Measurements from ENCODE around the gene HACD3. TPM values are rescaled to one million over a fixed set of nuclear protein-coding genes. Genes with fewer than 3 reads are reported as not detected.

HACD3 gene
- total and polyA plus RNA-seq, 2 donors from 2014 or later: 52.1 to 89.3 TPM

DNA sequence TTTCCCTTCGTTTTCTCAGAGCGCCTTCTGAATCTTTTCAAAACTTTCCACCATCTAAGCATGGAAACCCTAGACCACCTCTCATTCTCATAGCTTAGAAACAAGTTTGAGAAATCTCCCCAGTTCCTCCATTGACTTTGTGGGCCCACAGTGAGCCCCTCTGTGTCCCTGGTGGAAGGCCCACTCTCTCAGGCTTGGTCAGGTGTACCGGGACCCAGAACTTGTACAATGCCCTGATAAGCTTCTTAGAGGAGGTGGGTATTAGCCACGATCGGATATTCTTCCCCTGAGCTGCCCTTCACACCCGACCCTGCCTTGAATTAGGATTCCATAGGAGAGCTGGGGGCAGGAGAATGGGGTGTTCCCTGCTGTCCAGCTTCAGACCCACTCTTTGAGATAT, 91.4 kb downstream of the HACD3 start, which contains the start of gene SLC24A1:
Gene SLC24A1 (plus strand): TSS at position 301 of the 400 bp plus-strand sequence. CDS start 2,143 bp downstream, outside the sequence.
- H3K36me3 ChIP-seq (ENCODE audit: control insufficient read depth in 2 of 3, insufficient read depth in 3 of 3, low read length in 3 of 3): peaks cover 2 to 18% (median 11%) of the 10 kb centered on the region in 3 donors
- H3K27ac ChIP-seq (ENCODE audit: low read depth in 2 of 2, low read length in 2 of 2): no peak within 1 kb of the TSS
- FAIRE-seq (no peak), DNase-seq (no peak)
- intact Hi-C loops (cut with DNase I): no loop called here
- TF ChIP-seq, protein P1, sequence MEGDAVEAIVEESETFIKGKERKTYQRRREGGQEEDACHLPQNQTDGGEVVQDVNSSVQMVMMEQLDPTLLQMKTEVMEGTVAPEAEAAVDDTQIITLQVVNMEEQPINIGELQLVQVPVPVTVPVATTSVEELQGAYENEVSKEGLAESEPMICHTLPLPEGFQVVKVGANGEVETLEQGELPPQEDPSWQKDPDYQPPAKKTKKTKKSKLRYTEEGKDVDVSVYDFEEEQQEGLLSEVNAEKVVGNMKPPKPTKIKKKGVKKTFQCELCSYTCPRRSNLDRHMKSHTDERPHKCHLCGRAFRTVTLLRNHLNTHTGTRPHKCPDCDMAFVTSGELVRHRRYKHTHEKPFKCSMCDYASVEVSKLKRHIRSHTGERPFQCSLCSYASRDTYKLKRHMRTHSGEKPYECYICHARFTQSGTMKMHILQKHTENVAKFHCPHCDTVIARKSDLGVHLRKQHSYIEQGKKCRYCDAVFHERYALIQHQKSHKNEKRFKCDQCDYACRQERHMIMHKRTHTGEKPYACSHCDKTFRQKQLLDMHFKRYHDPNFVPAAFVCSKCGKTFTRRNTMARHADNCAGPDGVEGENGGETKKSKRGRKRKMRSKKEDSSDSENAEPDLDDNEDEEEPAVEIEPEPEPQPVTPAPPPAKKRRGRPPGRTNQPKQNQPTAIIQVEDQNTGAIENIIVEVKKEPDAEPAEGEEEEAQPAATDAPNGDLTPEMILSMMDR (IDR thresholded peaks at IDR 0.05; ENCODE audit: borderline replicate concordance, extremely low read depth, insufficient read depth): no peak
- H3K27me3 ChIP-seq (ENCODE audit: control insufficient read depth, insufficient read depth, low read length): no peaks in the 10 kb centered on the region
- no peaks in the 10 kb centered on the region for H3K9me3 ChIP-seq (ENCODE audit: control insufficient read depth in 2 of 3, insufficient read depth in 1 of 3, low read length in 3 of 3)
- H3K4me1 ChIP-seq (ENCODE audit: control insufficient read depth in 2 of 3, insufficient read depth in 2 of 3, low read depth in 1 of 3, low read length in 3 of 3): no peaks in the 10 kb centered on the region
- H3K9ac ChIP-seq (ENCODE audit: low read length in 3 of 3): no peak within 1 kb of the TSS
- no peak within 1 kb of the TSS for H3K4me3 ChIP-seq (ENCODE audit: low read length in 3 of 3)

DNA sequence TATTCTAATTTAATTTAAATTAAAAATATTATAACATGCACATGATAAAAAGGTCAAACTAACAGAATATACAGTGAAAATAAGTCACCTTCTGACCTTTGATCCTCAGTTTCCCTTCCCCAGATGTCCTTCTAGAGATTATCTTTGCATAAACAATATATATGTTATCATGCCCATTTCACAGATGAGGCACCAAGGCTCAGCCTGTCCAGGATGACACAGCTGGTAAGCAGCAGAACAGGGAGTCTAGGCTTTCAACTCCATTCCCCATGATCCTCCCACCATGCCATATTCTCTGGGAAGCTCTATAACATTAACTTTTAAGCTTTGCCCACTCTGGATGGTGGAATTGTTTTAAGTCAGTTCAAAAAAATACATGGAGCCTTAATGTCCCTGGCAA, 92.8 kb downstream of the HACD3 start:
- Histone ChIP-seq H3K9me3 (ENCODE audit: control insufficient read depth in 2 of 3, insufficient read depth in 1 of 3, low read length in 3 of 3) (no peaks in the 10 kb centered on the region), H3K9ac (ENCODE audit: low read length in 3 of 3) (no peak overlapping the region), H3K4me3 (ENCODE audit: low read length in 3 of 3) (no peak overlapping the region), H3K4me1 (ENCODE audit: control insufficient read depth in 2 of 3, insufficient read depth in 2 of 3, low read depth in 1 of 3, low read length in 3 of 3) (no peaks in the 10 kb centered on the region), H3K36me3 (ENCODE audit: control insufficient read depth in 2 of 3, insufficient read depth in 3 of 3, low read length in 3 of 3) (peaks cover 2 to 18% (median 11%) of the 10 kb centered on the region in 3 donors), H3K27me3 (ENCODE audit: control insufficient read depth, insufficient read depth, low read length) (no peaks in the 10 kb centered on the region), H3K27ac (ENCODE audit: low read depth in 2 of 2, low read length in 2 of 2) (no peak overlapping the region)
- intact Hi-C loops (cut with DNase I): no loop called here
- FAIRE-seq (no peak), DNase-seq (no peak)
- TF ChIP-seq, protein P1 (IDR thresholded peaks at IDR 0.05; ENCODE audit: borderline replicate concordance, extremely low read depth, insufficient read depth): no peak

DNA sequence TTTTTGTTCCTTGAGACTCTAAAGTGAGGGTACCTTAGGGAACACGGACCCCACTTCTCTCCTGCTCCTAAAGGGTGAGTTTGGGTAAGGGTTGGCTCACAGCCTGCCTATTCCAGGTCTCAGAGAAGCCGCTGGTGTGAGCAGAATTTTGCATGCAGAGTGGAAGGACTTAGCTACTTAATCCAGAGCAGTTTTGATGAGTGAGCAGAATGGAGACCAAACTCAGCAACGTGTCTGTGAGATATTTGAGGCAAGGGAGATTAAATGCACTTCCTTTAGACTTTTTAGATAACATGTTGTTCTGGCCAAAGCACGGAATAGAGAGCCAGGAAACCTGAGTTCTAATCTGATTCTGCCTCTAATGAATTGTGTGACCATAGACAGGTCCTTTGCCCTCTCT, 96.6 kb downstream of the HACD3 start:
- H3K36me3 ChIP-seq (ENCODE audit: control insufficient read depth in 2 of 3, insufficient read depth in 3 of 3, low read length in 3 of 3): peaks cover 2 to 18% (median 11%) of the 10 kb centered on the region in 3 donors
- FAIRE-seq (no peak), DNase-seq (no peak)
- no peak overlapping the region for H3K9ac ChIP-seq (ENCODE audit: low read length in 3 of 3)
- H3K4me1 ChIP-seq (ENCODE audit: control insufficient read depth in 2 of 3, insufficient read depth in 2 of 3, low read depth in 1 of 3, low read length in 3 of 3): no peaks in the 10 kb centered on the region
- no peaks in the 10 kb centered on the region for H3K9me3 ChIP-seq (ENCODE audit: control insufficient read depth in 2 of 3, insufficient read depth in 1 of 3, low read length in 3 of 3)
- no peaks in the 10 kb centered on the region for H3K27me3 ChIP-seq (ENCODE audit: control insufficient read depth, insufficient read depth, low read length)
- H3K4me3 ChIP-seq (ENCODE audit: low read length in 3 of 3): no peak overlapping the region
- TF ChIP-seq, protein P1 (IDR thresholded peaks at IDR 0.05; ENCODE audit: borderline replicate concordance, extremely low read depth, insufficient read depth): no peak
- H3K27ac ChIP-seq (ENCODE audit: low read depth in 2 of 2, low read length in 2 of 2): no peak overlapping the region
- intact Hi-C loops (cut with DNase I): no loop called here

Other genes with a start within 250 kb of the HACD3 start
- gene PARP16, start 243.6 kb upstream of the HACD3 start, total RNA-seq: 7.8 TPM
- 7.0 TPM for gene PARP16, start 243.6 kb upstream of the HACD3 start, polyA plus RNA-seq (ENCODE audit: insufficient read depth, low read depth, low replicate concordance)
- gene RNU5A-1, start 234.4 kb upstream of the HACD3 start, total RNA-seq: not detected
- gene RNU5A-1, start 234.4 kb upstream of the HACD3 start, polyA plus RNA-seq (ENCODE audit: insufficient read depth, low read depth, low replicate concordance): not detected
- 54.0 TPM for gene RNU5B-1, start 225.8 kb upstream of the HACD3 start, total RNA-seq
- not detected for gene RNU5B-1, start 225.8 kb upstream of the HACD3 start, polyA plus RNA-seq (ENCODE audit: insufficient read depth, low read depth, low replicate concordance)
- gene IGDCC3, start 152.5 kb upstream of the HACD3 start, total RNA-seq: 0.22 TPM
- gene IGDCC3, start 152.5 kb upstream of the HACD3 start, polyA plus RNA-seq (ENCODE audit: insufficient read depth, low read depth, low replicate concordance): 0.49 TPM
- 4.3 TPM for gene IGDCC4, start 107.5 kb upstream of the HACD3 start, total RNA-seq
- 0.17 TPM for gene IGDCC4, start 107.5 kb upstream of the HACD3 start, polyA plus RNA-seq (ENCODE audit: insufficient read depth, low read depth, low replicate concordance)
- gene DPP8, start 12.8 kb upstream of the HACD3 start, total RNA-seq: 38.6 TPM
- 8.2 TPM for gene DPP8, start 12.8 kb upstream of the HACD3 start, polyA plus RNA-seq (ENCODE audit: insufficient read depth, low read depth, low replicate concordance)
- 37.1 TPM for gene INTS14, start 80.7 kb downstream of the HACD3 start, total RNA-seq
- gene INTS14, start 80.7 kb downstream of the HACD3 start, polyA plus RNA-seq (ENCODE audit: insufficient read depth, low read depth, low replicate concordance): 27.8 TPM
- 18.9 TPM for gene SLC24A1, start 91.5 kb downstream of the HACD3 start, total RNA-seq
- 4.9 TPM for gene SLC24A1, start 91.5 kb downstream of the HACD3 start, polyA plus RNA-seq (ENCODE audit: insufficient read depth, low read depth, low replicate concordance)